Adrenal gland (tissue), 5 donors: ENCODE data around the gene SCUBE1.

ENCODE experiments used
- POLR2A ChIP-seq, 2 donors: fragments of 450-650 bp; IDR thresholded peaks; one replicate each; pipeline ENCODE4 v1.6.1; 2017; ENCODE audit warnings: antibody characterized with exemption in 2 of 2, mild to moderate bottlenecking in 2 of 2, moderate library complexity in 1 of 2
- TF ChIP-seq, protein P1 (sequence below), 6 experiments: fragments of 450-650 bp in 4 of 6; fragments of 200-600 bp in 2 of 6; sonication (generic) in 1 of 6; IDR thresholded peaks; 1 replicate in 5 of 6; 2 replicates in 1 of 6; pipeline versions ENCODE4 v1.5.1 to v1.8.0; 2016 to 2021; ENCODE audit warnings: antibody characterized with exemption in 6 of 6, mild to moderate bottlenecking in 2 of 6, moderate library complexity in 1 of 6
- donor health status: DM: no; HTN: no; CAD: no.

GRCh38 chr22:43156413-43156812 lies 186.8 kb downstream of the SCUBE1 start:
- TF ChIP-seq, protein P1, sequence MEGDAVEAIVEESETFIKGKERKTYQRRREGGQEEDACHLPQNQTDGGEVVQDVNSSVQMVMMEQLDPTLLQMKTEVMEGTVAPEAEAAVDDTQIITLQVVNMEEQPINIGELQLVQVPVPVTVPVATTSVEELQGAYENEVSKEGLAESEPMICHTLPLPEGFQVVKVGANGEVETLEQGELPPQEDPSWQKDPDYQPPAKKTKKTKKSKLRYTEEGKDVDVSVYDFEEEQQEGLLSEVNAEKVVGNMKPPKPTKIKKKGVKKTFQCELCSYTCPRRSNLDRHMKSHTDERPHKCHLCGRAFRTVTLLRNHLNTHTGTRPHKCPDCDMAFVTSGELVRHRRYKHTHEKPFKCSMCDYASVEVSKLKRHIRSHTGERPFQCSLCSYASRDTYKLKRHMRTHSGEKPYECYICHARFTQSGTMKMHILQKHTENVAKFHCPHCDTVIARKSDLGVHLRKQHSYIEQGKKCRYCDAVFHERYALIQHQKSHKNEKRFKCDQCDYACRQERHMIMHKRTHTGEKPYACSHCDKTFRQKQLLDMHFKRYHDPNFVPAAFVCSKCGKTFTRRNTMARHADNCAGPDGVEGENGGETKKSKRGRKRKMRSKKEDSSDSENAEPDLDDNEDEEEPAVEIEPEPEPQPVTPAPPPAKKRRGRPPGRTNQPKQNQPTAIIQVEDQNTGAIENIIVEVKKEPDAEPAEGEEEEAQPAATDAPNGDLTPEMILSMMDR (IDR thresholded peaks at IDR 0.05), result no peak
- TF ChIP-seq POLR2A (IDR thresholded peaks at IDR 0.05), result no peak
